GM18951 (cell line): ENCODE measurements around the gene HYAL3.
"Not testable (repeated sequence)": the region's sequence is repeated elsewhere in the genome, so short reads cannot be mapped to it uniquely, and the experiment has no call there.

ENCODE experiments used
- POLR2A ChIP-seq: IDR thresholded peaks from 4 replicates; pipeline ENCODE4 v1.6.1; 2011; ENCODE audit warnings: mild to moderate bottlenecking; ENCODE audit not compliant: insufficient read length, insufficient read depth; ENCODE audit errors: extremely low read depth
- in situ Hi-C: fragments of 300-500 bp; cut with MboI; formaldehyde crosslinking; loops from one replicate; pipeline ENCODE4 v1.12.0; 2022; ENCODE audit warnings: low sequenced_read_pairs, mixed read lengths, inconsistent platforms; ENCODE audit not compliant: unreplicated experiment

Gene HYAL3

DNA sequence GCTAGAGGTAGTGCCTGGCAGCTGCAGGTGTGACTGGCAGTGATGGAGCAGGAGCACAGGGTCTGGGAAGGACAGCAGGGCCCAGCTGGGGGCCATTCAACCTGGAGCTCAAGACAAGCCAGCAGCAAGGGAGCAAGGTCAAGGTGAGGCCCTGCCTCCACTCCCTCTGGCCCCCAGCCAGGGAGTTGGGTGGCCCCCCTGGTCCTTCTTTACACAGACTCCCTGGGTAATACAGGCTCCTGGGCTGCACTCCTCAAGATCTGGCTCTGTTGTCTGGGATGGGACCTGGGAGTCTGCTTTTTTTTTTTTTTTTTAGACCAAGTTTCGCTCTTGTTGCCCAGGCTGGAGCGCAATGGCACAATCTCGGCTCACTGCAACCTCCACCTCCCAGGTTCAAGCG is 48.7 kb downstream of the HYAL3 start:
- TF ChIP-seq POLR2A: no peak
- in situ Hi-C loops: no loop called here

DNA sequence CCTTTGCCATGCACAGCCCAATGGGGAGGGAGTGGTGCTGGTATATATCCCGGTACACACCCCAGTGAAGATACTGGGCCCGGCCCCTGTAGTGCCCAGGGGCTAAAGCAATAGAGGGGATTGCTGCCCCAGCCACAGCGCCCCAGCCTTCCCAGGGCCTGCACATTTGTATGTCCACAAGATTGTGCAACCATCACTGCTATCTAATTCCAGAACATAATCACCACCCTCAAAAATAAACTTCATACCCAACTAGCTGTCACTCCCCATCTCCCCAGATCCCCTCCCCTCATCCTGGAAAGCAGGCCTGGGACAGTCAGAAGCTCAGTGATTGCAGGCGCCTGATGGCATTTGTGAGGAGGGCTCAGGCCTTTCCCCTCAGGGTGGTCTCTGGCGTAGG is 49.7 kb downstream of the HYAL3 start:
- no peak for TF ChIP-seq POLR2A
- in situ Hi-C loops: no loop called here

DNA sequence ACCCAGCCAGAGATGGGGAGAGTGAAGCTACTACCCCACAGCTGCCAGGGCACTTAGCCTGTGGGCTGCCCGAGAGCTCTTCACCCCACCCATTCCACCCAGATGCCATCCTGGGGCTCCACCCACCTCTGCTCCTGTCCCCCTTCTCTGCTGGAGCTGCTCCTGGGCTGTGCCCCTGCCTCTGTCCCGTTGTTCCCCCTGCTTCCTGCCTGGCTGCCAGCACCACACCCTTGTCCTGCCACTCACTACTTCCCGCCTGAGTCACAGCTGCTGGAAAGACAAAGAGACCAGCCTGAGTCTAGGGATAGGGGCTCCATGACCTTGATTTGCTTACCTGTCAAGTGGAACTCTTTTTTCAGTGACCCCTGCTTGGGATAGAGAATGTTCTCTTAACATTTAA is 50.8 kb downstream of the HYAL3 start:
- TF ChIP-seq POLR2A: no peak
- in situ Hi-C loops: no loop called here

GRCh38 chr3:50246517-50246954 is 52.7 kb downstream of the HYAL3 start:
- no peak for TF ChIP-seq POLR2A

DNA sequence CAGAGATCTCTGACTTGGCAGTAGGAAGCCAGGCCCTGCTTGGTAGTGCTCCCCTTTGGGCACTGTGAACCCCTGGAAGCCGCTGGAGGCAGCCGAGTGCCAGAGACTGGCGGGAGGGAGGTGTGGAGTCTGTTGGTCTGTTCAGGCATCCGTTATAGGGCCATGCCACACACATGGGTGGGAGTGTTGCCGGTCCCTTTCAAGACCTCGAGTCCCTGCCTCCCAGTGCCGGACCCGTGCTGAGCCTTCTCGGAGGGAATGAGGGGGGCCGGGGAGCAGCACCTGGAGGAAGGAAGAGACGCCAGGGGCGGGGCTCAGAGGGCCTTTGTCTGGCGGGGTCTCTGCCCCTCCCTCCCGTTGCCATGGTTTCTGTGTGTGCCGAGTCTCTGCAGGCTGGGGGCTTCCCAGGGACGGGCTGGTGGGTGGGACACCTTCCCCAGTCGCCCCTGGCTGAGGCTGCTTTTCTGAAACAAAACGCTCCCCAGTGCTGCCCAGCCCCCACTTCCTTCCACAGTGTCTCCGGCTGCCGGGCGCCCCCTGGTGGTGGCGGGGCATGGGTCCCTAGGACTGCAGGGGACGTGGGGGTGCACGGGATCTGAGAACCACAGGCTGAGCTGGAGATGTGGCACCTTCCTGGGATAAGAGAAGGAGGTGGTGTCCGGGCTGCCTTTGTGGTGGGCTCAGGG is 53.2 kb downstream of the HYAL3 start:
- in situ Hi-C loops: no loop called here
- no peak for TF ChIP-seq POLR2A

More at GRCh38 chr3:50246517-50246954, 52.7 kb downstream of the HYAL3 start:
- in situ Hi-C loops: no loop called here

DNA sequence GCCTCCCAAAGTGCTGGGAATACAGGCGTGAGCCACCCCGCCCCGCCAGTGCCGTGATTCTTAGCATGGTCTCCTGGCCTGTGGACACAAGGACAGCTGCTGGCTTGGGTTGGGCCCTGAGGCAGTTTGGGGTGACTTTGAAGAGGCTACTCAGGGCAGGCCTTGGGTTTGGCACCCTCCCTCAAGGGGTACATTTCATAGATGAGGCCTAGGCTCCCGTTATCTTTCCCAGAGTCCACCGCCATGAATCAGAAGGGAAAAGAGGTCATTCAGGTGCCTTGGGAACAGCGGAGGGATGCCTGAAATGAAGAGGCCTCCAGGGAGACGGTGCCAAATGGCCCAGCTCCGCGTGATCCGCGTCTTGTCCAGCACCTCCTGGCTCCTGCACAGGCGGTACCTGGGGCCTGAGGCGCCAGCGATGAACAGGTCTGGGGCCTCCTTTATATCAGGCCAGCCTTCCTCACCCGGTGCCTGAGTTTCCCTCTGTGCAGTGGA is 53.9 kb downstream of the HYAL3 start:
- in situ Hi-C loops: no loop called here
- no peak for TF ChIP-seq POLR2A

DNA sequence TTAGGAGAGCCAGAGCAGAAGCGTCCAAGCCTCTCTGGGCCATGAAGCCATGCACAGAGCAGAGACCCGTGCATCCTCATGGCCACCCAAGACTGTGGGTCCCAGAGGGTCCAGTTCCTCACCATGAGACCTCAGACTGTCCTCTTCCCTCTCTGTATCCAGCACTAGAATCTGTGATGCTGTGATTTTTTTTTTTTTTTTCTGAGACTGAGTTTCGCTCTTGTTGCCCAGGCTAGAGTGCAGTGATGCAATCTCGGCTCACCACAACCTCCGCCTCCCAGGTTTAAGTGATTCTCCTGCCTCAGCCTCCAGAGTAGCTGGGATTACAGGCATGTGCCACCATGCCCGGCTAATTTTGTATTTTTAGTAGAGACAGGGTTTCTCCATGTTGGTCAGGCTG is 54.4 kb downstream of the HYAL3 start:
- in situ Hi-C loops: not testable (repeated sequence)

GRCh38 chr3:50243543-50243895 is 55.7 kb downstream of the HYAL3 start:
- in situ Hi-C loops: no loop called here

DNA sequence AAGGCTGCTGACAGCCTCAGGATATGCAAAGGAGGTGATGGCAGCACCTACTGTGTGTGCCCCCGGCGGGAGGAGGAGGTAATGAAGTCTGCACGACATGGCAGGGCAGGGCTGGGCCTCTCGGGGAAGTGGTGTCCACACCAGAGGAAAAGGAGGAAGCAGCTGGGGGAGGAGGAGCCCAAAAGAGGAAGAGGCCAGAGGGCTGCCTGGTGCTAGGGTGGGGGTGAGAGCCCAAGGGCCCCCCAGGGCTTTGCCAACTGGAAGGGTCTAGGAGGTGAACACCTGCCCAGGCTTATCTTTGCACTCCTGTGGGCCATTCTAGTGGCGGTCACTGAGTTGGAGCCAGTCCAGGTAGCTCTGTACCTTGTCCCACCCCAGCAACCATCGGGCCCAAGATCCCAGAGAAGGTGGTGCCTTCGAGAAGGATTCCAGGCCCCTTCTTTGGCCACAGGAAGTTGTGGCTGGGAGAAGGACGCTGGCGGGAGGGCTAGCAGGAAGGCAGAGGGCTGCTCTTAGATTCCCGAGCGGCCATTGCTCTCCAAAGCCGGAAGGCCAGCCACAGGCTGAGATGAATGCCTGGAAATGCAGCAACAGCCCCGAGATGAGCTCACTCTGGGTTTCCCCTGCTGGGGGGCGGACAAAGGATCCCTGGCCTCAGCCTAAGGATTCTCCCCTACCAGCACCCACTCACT is 56.2 kb downstream of the HYAL3 start:
- in situ Hi-C loops: no loop called here

More at GRCh38 chr3:50243543-50243895, 55.7 kb downstream of the HYAL3 start:
- TF ChIP-seq POLR2A: no peak

More for the DNA sequence above, 56.2 kb downstream of the HYAL3 start:
- TF ChIP-seq POLR2A: no peak
